Memory B cell (primary cell): ENCODE measurements around the gene MT1A.

Experiments used
- ATAC-seq: fragments of 150-1000 bp; cut with Tn5 transposase; 2 replicates; pipeline ENCODE4 v1.10.0; 2021; ENCODE audit warnings: low read depth, mild to moderate bottlenecking, moderate library complexity
- DNase-seq, 2 donors: peaks; one replicate each; pipeline ENCODE4 v3.0.0; 2022; ENCODE audit warnings: low spot score in 2 of 2
- H3K27ac Mint-ChIP-seq: one replicate; pipeline ENCODE4 v1.8.0; 2022; ENCODE audit warnings: mild to moderate bottlenecking, moderate library complexity, mixed read lengths
- H3K27me3 Mint-ChIP-seq: one replicate; pipeline ENCODE4 v1.8.0; 2022; ENCODE audit warnings: mixed read lengths
- H3K36me3 Mint-ChIP-seq: one replicate; pipeline ENCODE4 v1.8.0; 2022; ENCODE audit warnings: mild to moderate bottlenecking, mixed read lengths
- H3K4me1 Mint-ChIP-seq: one replicate; pipeline ENCODE4 v1.8.0; 2022; ENCODE audit warnings: mixed read lengths
- H3K4me3 Mint-ChIP-seq: one replicate; pipeline ENCODE4 v1.8.0; 2022; ENCODE audit warnings: mild to moderate bottlenecking, moderate library complexity, mixed read lengths
- H3K9me3 Mint-ChIP-seq: one replicate; pipeline ENCODE4 v1.8.0; 2022; ENCODE audit warnings: mixed read lengths

The MT1A gene

GRCh38 chr16:56631197-56631596 is 7.3 kb upstream of the MT1A start:
- no peak overlapping the region for H3K4me3 Mint-ChIP-seq
- H3K36me3 Mint-ChIP-seq, result no peaks in the 10 kb centered on the region
- H3K9me3 Mint-ChIP-seq, result no peaks in the 10 kb centered on the region
- H3K27me3 Mint-ChIP-seq, result peaks cover 21% of the 10 kb centered on the region
- H3K27ac Mint-ChIP-seq, result no peak overlapping the region
- ATAC-seq (no peak), DNase-seq (no peak)
- peaks cover 27% of the 10 kb centered on the region for H3K4me1 Mint-ChIP-seq

GRCh38 chr16:56631832-56632155 is 6.7 kb upstream of the MT1A start:
- Mint-ChIP-seq H3K27me3 (peaks cover 27% of the 10 kb centered on the region), H3K4me1 (peaks cover 27% of the 10 kb centered on the region), H3K27ac (no peak overlapping the region), H3K4me3 (peak overlapping the region; percentile 78), H3K36me3 (no peaks in the 10 kb centered on the region), H3K9me3 (no peaks in the 10 kb centered on the region)
- DNase-seq, result no peak
- no peak for ATAC-seq

DNA sequence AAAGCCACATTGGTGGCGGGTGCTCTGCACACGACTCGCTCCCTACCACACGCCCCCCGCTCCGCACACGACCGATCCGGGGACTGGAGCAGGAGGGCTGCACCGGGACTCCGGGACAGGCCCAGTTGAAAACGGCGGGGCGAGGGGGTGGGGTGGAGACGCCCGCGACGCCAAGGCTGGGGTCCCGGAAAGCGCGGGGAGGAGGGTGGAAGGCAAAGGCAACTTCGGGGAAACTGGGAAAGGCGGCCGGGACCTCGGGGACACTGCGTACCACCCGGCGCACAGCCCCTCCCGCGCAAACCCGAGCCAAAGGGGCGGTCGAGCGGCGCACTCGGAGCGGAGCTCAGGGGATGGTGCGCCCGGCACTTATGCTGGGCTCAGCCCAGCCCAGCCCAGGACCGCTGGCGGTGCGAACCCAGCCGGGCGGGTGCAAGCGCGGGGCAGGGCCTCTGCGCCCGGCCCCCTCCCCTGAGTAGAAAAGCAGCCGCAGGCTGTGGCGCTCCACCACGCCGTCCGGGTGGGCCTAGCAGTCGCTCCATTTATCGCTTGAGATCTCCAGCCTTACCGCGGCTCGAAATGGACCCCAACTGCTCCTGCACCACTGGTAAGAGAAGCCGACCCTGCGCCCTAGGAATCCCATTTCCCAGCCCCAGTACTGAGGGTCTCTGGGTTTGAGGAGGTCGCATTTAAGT is 6.2 kb upstream of the MT1A start, which contains the start of gene MT1M:
TSS of gene MT1M (plus strand) at position 504 of the 692 bp plus-strand sequence. CDS start at position 577, 73 bp downstream.
- H3K27me3 Mint-ChIP-seq, result peaks cover 27% of the 10 kb centered on the region
- peak within 1 kb of the TSS; percentile 78 for H3K4me3 Mint-ChIP-seq
- DNase-seq (no peak), ATAC-seq (no peak)
- H3K27ac Mint-ChIP-seq, result no peak within 1 kb of the TSS
- no peaks in the 10 kb centered on the region for H3K36me3 Mint-ChIP-seq
- H3K4me1 Mint-ChIP-seq, result peaks cover 27% of the 10 kb centered on the region
- no peaks in the 10 kb centered on the region for H3K9me3 Mint-ChIP-seq

DNA sequence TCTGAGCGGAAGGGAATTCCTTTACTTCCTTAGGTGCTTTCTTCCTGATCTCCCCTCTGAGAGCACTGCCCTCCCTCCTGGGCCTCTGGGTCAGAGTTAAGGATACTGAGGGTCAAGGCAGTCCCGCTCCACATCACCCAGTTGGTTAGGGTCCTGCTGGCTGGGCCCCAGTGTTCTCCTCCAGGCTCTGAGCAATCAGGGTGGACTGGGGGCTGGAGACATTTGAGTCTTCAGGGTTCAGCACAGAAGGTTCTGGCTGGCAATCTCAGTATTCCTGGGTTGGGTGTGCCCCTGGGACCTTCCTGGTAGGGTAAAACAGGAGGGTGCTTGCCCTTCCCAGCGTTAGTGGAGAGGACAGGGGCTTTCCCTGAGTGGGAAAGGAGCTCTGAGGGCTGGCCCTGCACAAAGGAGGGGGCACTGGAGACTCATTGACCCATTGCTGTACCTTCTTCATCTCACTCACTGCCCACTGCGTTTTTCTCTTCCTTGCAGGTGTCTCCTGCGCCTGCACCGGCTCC is 5.6 kb upstream of the MT1A start:
- Mint-ChIP-seq H3K4me3 (peak overlapping the region; percentile 59), H3K4me1 (peaks cover 30% of the 10 kb centered on the region), H3K36me3 (no peaks in the 10 kb centered on the region), H3K27ac (no peak overlapping the region), H3K9me3 (no peaks in the 10 kb centered on the region), H3K27me3 (peaks cover 30% of the 10 kb centered on the region)
- DNase-seq, result no peak
- ATAC-seq, result no peak

- Mint-ChIP-seq H3K36me3 (no peaks in the 10 kb centered on the region), H3K4me3 (no peak overlapping the region), H3K4me1 (peaks cover 31% of the 10 kb centered on the region), H3K27ac (no peak overlapping the region), H3K27me3 (peaks cover 33% of the 10 kb centered on the region), H3K9me3 (no peaks in the 10 kb centered on the region)
- DNase-seq, result no peak
- no peak for ATAC-seq
Observed at GRCh38 chr16:56633535-56633934, 4.9 kb upstream of the MT1A start.

GRCh38 chr16:56634715-56635440 is 3.6 kb upstream of the MT1A start:
- H3K27ac Mint-ChIP-seq, result no peak overlapping the region
- H3K4me1 Mint-ChIP-seq, result peaks cover 28% of the 10 kb centered on the region
- no peak for ATAC-seq

DNA sequence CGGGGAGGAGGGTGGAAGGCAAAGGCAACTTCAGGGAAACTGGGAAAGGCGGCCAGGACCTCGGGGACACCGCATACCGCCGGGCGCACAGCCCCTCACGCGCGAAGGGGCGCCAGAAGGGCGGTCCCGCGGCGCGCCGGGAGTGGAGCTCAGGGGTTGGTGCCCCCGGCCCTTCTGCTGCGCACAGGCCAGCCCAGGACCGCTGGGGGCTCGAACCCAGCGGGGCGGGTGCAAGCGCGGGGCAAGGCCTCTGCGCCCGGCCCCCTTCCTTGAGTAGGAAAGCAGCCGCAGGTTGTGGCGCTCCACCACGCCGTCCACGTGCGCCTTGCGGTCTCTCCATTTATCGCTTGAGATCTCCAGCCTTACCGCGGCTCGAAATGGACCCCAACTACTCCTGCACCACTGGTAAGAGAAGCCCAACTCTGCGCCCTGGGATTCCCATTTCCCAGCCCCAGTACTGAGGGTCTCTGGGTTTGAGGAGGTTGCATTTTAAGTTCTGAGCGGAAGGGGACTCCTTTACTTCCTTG is 3.0 kb upstream of the MT1A start:
- Mint-ChIP-seq H3K4me1 (peaks cover 22% of the 10 kb centered on the region), H3K4me3 (peak overlapping the region; percentile 31), H3K9me3 (no peaks in the 10 kb centered on the region), H3K36me3 (no peaks in the 10 kb centered on the region), H3K27ac (no peak overlapping the region), H3K27me3 (peaks cover 35% of the 10 kb centered on the region)
- ATAC-seq (no peak), DNase-seq (no peak)

More at GRCh38 chr16:56634715-56635440, 3.6 kb upstream of the MT1A start:
- Mint-ChIP-seq H3K27me3 (peaks cover 35% of the 10 kb centered on the region), H3K4me3 (peak overlapping the region; percentile 31), H3K36me3 (no peaks in the 10 kb centered on the region), H3K9me3 (no peaks in the 10 kb centered on the region)
- no peak for DNase-seq

- H3K4me1 Mint-ChIP-seq, result peaks cover 18% of the 10 kb centered on the region
Observed at GRCh38 chr16:56636616-56637413, 1.7 kb upstream of the MT1A start.

DNA sequence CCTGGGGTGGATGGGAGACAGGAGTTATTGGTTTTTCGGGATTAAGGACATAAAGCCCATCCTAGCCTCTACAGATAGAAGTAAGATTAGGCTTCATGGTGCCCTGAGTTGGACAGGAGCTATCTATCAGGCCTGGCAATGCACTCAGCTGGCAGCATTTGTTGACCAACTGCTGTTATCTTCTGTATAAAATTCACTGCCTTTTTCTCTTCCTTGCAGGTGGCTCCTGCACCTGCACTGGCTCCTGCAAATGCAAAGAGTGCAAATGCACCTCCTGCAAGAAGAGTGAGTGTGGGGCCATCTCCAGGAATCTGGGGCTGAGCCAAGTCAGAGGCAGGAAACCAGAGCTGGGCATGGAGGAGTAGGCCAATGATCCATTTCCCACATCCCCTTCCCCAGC is 579 bp downstream of the MT1A start:
- H3K27me3 Mint-ChIP-seq, result peaks cover 29% of the 10 kb centered on the region

More at GRCh38 chr16:56636616-56637413, 1.7 kb upstream of the MT1A start:
- ATAC-seq (no peak), DNase-seq (no peak)
- H3K4me3 Mint-ChIP-seq, result no peak overlapping the region
- H3K36me3 Mint-ChIP-seq, result no peaks in the 10 kb centered on the region
- no peaks in the 10 kb centered on the region for H3K9me3 Mint-ChIP-seq
- no peak overlapping the region for H3K27ac Mint-ChIP-seq
- peaks cover 33% of the 10 kb centered on the region for H3K27me3 Mint-ChIP-seq

DNA sequence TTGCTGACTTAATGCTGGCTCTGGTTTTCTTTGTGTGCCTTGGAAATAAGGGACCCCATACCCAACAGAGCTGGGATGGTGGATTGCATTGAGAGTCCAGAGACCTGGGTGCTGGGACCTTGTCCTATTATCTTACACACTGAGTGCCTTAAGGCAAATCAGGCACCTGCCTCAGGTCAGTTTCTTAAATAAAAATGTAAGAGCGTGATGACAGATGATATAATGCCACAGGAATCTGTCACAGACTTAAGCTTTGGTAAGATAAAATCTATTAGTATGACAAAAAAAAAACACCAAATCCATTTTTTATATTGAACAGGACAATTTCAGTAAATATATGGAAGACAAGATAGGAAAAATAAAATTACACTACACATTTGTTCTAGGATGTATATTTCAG is 1.6 kb downstream of the MT1A start:
- H3K4me1 Mint-ChIP-seq, result peaks cover 25% of the 10 kb centered on the region
- no peak overlapping the region for H3K4me3 Mint-ChIP-seq
- no peak for DNase-seq
- no peaks in the 10 kb centered on the region for H3K9me3 Mint-ChIP-seq
- no peaks in the 10 kb centered on the region for H3K36me3 Mint-ChIP-seq
- H3K27me3 Mint-ChIP-seq, result peaks cover 22% of the 10 kb centered on the region
- ATAC-seq, result no peak
- no peak overlapping the region for H3K27ac Mint-ChIP-seq

More for the DNA sequence above, 579 bp downstream of the MT1A start:
- no peak for ATAC-seq
- Mint-ChIP-seq H3K36me3 (no peaks in the 10 kb centered on the region), H3K4me1 (peaks cover 27% of the 10 kb centered on the region), H3K27ac (no peak overlapping the region), H3K9me3 (no peaks in the 10 kb centered on the region), H3K4me3 (no peak overlapping the region)
- no peak for DNase-seq

GRCh38 chr16:56641166-56641565 is 2.7 kb downstream of the MT1A start:
- no peak for ATAC-seq
- peaks cover 19% of the 10 kb centered on the region for H3K27me3 Mint-ChIP-seq
- H3K27ac Mint-ChIP-seq, result no peak overlapping the region
- no peak overlapping the region for H3K4me3 Mint-ChIP-seq
- no peak for DNase-seq
- H3K36me3 Mint-ChIP-seq, result no peaks in the 10 kb centered on the region
- peaks cover 20% of the 10 kb centered on the region for H3K4me1 Mint-ChIP-seq
- no peaks in the 10 kb centered on the region for H3K9me3 Mint-ChIP-seq

GRCh38 chr16:56643080-56643778 is 4.8 kb downstream of the MT1A start:
- DNase-seq, result no peak
- peak; percentile 95 for ATAC-seq
- Mint-ChIP-seq H3K27ac (no peak overlapping the region), H3K4me3 (peak overlapping the region; percentile 80), H3K27me3 (peaks cover 8% of the 10 kb centered on the region), H3K9me3 (no peaks in the 10 kb centered on the region), H3K36me3 (no peaks in the 10 kb centered on the region), H3K4me1 (peaks cover 17% of the 10 kb centered on the region)

DNA sequence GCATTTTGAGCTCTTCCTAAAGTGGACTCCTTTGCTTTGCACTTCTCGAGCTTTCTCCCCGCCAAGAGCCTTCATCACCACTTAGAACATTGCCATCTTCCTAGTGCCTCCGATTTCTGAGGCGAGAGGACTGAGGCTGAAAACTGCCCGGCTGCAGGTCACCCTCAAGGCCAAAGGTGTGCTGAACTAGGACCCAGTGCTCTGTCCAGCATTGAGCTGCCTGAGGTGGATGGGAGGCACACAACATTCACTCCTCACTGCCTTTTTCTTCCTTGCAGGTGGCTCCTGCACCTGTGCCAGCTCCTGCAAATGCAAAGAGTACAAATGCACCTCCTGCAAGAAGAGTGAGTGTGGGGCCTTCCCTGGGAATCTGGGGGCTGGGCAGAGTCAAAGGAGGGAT is 5.4 kb downstream of the MT1A start:
- DNase-seq (no peak), ATAC-seq (no peak)
- peaks cover 17% of the 10 kb centered on the region for H3K4me1 Mint-ChIP-seq
- H3K27ac Mint-ChIP-seq, result no peak overlapping the region
- H3K27me3 Mint-ChIP-seq, result peaks cover 6% of the 10 kb centered on the region
- H3K9me3 Mint-ChIP-seq, result no peaks in the 10 kb centered on the region
- peak overlapping the region; percentile 80 for H3K4me3 Mint-ChIP-seq
- no peaks in the 10 kb centered on the region for H3K36me3 Mint-ChIP-seq
